IMR-90 (cell line): ENCODE results near the gene MAP7D1. TPM values are rescaled to one million over a fixed set of nuclear protein-coding genes. Genes with fewer than 3 reads are reported as not detected.

Experiments used
- ATAC-seq: fragments of 200-7000 bp; cut with Tn5 transposase; 2 replicates; pipeline ENCODE4 v1.9.1; 2020; ENCODE audit warnings: low read depth, mild to moderate bottlenecking, moderate library complexity
- Bru-seq: library from RNA; stranded (reverse); fragments of 400-500 nt; gene quantifications from one replicate; lab custom pipeline; 2021; lab: Mats Ljungman, UMichigan
- BruChase-seq, 2 experiments: library from RNA; stranded (reverse); fragments of 400-500 nt; gene quantifications; one replicate each; lab custom pipeline; 2021; lab: Mats Ljungman, UMichigan
- BruUV-seq: library from RNA; stranded (reverse); fragments of 400-500 nt; replicated peaks from 2 replicates; lab custom pipeline; 2021; lab: Mats Ljungman, UMichigan
- CTCF ChIA-PET: fragments of 300-600 bp; formaldehyde crosslinking; extraction: SDS; loops from one replicate; lab custom pipeline; 2021; ENCODE audit warnings: antibody characterized with exemption; lab: Yijun Ruan, JAX
- POLR2A ChIA-PET: fragments of 300-600 bp; sonication (Branson Sonifier 250); formaldehyde crosslinking; loops from one replicate; lab custom pipeline; 2022; ENCODE audit warnings: antibody characterized with exemption; ENCODE audit not compliant: unreplicated experiment; lab: Charles Lee
- DNase-seq: peaks from one replicate; pipeline ENCODE4 v3.0.0; 2013
- H2AFZ ChIP-seq: replicated peaks from 2 replicates; pipeline ENCODE3; 2013; ENCODE audit warnings: low read length, mild to moderate bottlenecking; ENCODE audit not compliant: poor library complexity
- H2AK5ac ChIP-seq: 2 replicates; pipeline ENCODE4 v1.6.1; 2013; ENCODE audit warnings: low read depth, low read length, inconsistent platforms
- H2AK9ac ChIP-seq: replicated peaks from 2 replicates; pipeline ENCODE3; 2013; ENCODE audit warnings: mild to moderate bottlenecking, low read depth, low read length, moderate library complexity; ENCODE audit not compliant: poor library complexity
- H2BK120ac ChIP-seq: 2 replicates; pipeline ENCODE4 v1.6.1; 2013; ENCODE audit warnings: low read depth, low read length, inconsistent platforms
- H2BK15ac ChIP-seq: 3 replicates; pipeline ENCODE4 v1.6.1; 2013; ENCODE audit warnings: low read depth, low read length, inconsistent platforms
- H2BK20ac ChIP-seq: 2 replicates; pipeline ENCODE4 v1.6.1; 2013; ENCODE audit warnings: low read depth, mild to moderate bottlenecking, inconsistent platforms, low read length, moderate library complexity
- H2BK5ac ChIP-seq: 2 replicates; pipeline ENCODE4 v1.6.1; 2013; ENCODE audit warnings: mild to moderate bottlenecking, low read depth, low read length, inconsistent platforms; ENCODE audit not compliant: poor library complexity, severe bottlenecking
- H3K14ac ChIP-seq: replicated peaks from 2 replicates; pipeline ENCODE4 v1.6.1; 2013; ENCODE audit warnings: low read depth, low read length, inconsistent platforms
- H3K18ac ChIP-seq: 2 replicates; pipeline ENCODE4 v1.6.1; 2013; ENCODE audit warnings: low read depth, low read length, control low read depth
- H3K23ac ChIP-seq: 2 replicates; pipeline ENCODE4 v1.6.1; 2013; ENCODE audit warnings: low read depth, low read length, inconsistent platforms
- H3K27ac ChIP-seq: 2 replicates; pipeline ENCODE4 v1.5.1; 2013; ENCODE audit warnings: mild to moderate bottlenecking, control low read depth, low read length; ENCODE audit not compliant: insufficient read depth
- H3K27me3 ChIP-seq: 2 replicates; pipeline ENCODE4 v1.6.1; 2013; ENCODE audit warnings: low read length; ENCODE audit not compliant: control insufficient read depth, insufficient read depth
- H3K36me3 ChIP-seq: 2 replicates; pipeline ENCODE4 v1.6.1; 2013; ENCODE audit warnings: low read length, mixed read lengths; ENCODE audit not compliant: control insufficient read depth, insufficient read depth
- H3K4ac ChIP-seq: 2 replicates; pipeline ENCODE4 v1.6.1; 2013; ENCODE audit warnings: low read depth, low read length, inconsistent platforms
- H3K4me1 ChIP-seq: 2 replicates; pipeline ENCODE4 v1.6.1; 2013; ENCODE audit warnings: low read length, mixed read lengths; ENCODE audit not compliant: control insufficient read depth, insufficient read depth
- H3K4me2 ChIP-seq: 2 replicates; pipeline ENCODE4 v1.6.1; 2013; ENCODE audit warnings: low read depth, mild to moderate bottlenecking, control low read depth, low read length, moderate library complexity
- H3K4me3 ChIP-seq: 2 replicates; pipeline ENCODE4 v1.5.1; 2013; ENCODE audit warnings: low read depth, mild to moderate bottlenecking, control low read depth, low read length, moderate library complexity; ENCODE audit not compliant: insufficient read depth
- H3K56ac ChIP-seq: 2 replicates; pipeline ENCODE4 v1.6.1; 2013; ENCODE audit warnings: low read length, inconsistent platforms; ENCODE audit not compliant: insufficient read depth; ENCODE audit errors: extremely low read depth
- H3K79me1 ChIP-seq, 2 experiments: 2 replicates each; pipeline ENCODE4 v1.6.1; 2013; ENCODE audit warnings: low read length in 2 of 2, inconsistent platforms in 1 of 2, low read depth in 1 of 2
- H3K9ac ChIP-seq: 2 replicates; pipeline ENCODE4 v1.6.1; 2013; ENCODE audit warnings: low read depth, low read length, control low read depth
- H3K9me1 ChIP-seq: 2 replicates; pipeline ENCODE4 v1.6.1; 2013; ENCODE audit warnings: low read length, inconsistent platforms; ENCODE audit not compliant: insufficient read depth
- H3K9me3 ChIP-seq: 2 replicates; pipeline ENCODE4 v1.6.1; 2013; ENCODE audit warnings: low read length; ENCODE audit not compliant: control insufficient read depth, insufficient read depth
- H4K20me1 ChIP-seq: 2 replicates; pipeline ENCODE4 v1.6.1; 2013; ENCODE audit warnings: low read length, inconsistent platforms; ENCODE audit not compliant: insufficient read depth
- H4K5ac ChIP-seq: 2 replicates; pipeline ENCODE4 v1.6.1; 2013; ENCODE audit warnings: mild to moderate bottlenecking, low read depth, low read length, control low read depth
- H4K8ac ChIP-seq, 2 experiments: 2 replicates each; pipeline ENCODE4 v1.6.1; 2013; ENCODE audit warnings: low read depth in 2 of 2, low read length in 2 of 2, control low read depth in 1 of 2, inconsistent platforms in 1 of 2
- H4K91ac ChIP-seq: 2 replicates; pipeline ENCODE4 v1.6.1; 2013; ENCODE audit warnings: low read depth, low read length, inconsistent platforms; ENCODE audit not compliant: insufficient read depth
- BHLHE40 ChIP-seq: fragments of 150-350 bp; IDR thresholded peaks from 2 replicates; pipeline ENCODE4 v1.6.1; 2016; ENCODE audit warnings: mild to moderate bottlenecking, low read depth, low read length
- CHD1 ChIP-seq: IDR thresholded peaks from 2 replicates; pipeline ENCODE4 v1.6.1; 2012; ENCODE audit warnings: low read depth, low read length, improper control_type of control experiment
- FOS ChIP-seq: fragments of 150-350 bp; IDR thresholded peaks from 2 replicates; pipeline ENCODE4 v1.6.1; 2016; ENCODE audit warnings: low read depth, low read length
- MAFK ChIP-seq: IDR thresholded peaks from 2 replicates; pipeline ENCODE4 v1.6.1; 2012; ENCODE audit warnings: low read depth, low read length, improper control_type of control experiment
- MAZ ChIP-seq: IDR thresholded peaks from 2 replicates; pipeline ENCODE4 v1.6.1; 2012; ENCODE audit warnings: low read depth, mild to moderate bottlenecking, low read length, improper control_type of control experiment, moderate library complexity, borderline replicate concordance
- NFE2L2 ChIP-seq: fragments of 150-350 bp; IDR thresholded peaks from 2 replicates; pipeline ENCODE4 v1.6.1; 2016; ENCODE audit warnings: low read depth, mild to moderate bottlenecking, low read length
- POLR2A ChIP-seq: IDR thresholded peaks from 2 replicates; pipeline ENCODE4 v1.6.1; 2012; ENCODE audit warnings: mild to moderate bottlenecking, low read depth, low read length
- WGBS, 2 experiments: methylation state at CpG; one replicate each; pipeline versions ENCODE4 v1.1.5 to v1.1.7; 2013; ENCODE audit warnings: missing lambda C conversion rate in 2 of 2; ENCODE audit not compliant: insufficient read length in 1 of 2; ENCODE audit errors: extremely low coverage in 2 of 2; 5-methylcytosine and 5-hydroxymethylcytosine counted together
- dilution Hi-C: fragments of 300-500 bp; cut with HindIII; formaldehyde crosslinking; loops from one replicate; pipeline ENCODE4 v1.14.3; 2018; ENCODE audit warnings: low sequenced_read_pairs; ENCODE audit not compliant: unreplicated experiment
- in situ Hi-C: fragments of 300-500 bp; cut with MboI; formaldehyde crosslinking; loops from 3 replicates; pipeline ENCODE4 v1.14.3; 2019; ENCODE audit warnings: low sequenced_read_pairs, inconsistent platforms, mixed read lengths
- intact Hi-C: fragments of 100-400 bp; cut with micrococcal nuclease; formaldehyde crosslinking; loops from 2 replicates; pipeline ENCODE4 v1.10.0; 2022
- long read RNA-seq: library from polyadenylated mRNA; unstranded; transcript quantifications from one replicate; pipeline ENCODE4 v2.0.0, GENCODE V29; 2021; ENCODE audit not compliant: unreplicated experiment
- polyA plus RNA-seq, 3 experiments: library from polyadenylated mRNA; depleted of rRNA; stranded (reverse); fragments of >200 nt; gene quantifications; 2 replicates each; pipeline ENCODE4 v1.2.3, GENCODE V29; 2012; ENCODE audit warnings: low replicate concordance in 1 of 3
- total RNA-seq: library from RNA; depleted of rRNA; stranded (reverse); fragments of >200 nt; gene quantifications from 2 replicates; pipeline ENCODE4 v1.2.3, GENCODE V29; 2012; rRNA removed

Gene MAP7D1
- total RNA-seq (30.8 and 32.3 TPM in 2 replicates), polyA plus RNA-seq (2012; rRNA removed) (81.9 and 83.2 TPM in 2 replicates), Bru-seq, nascent RNA (percentile 84 among the genes with signal in this experiment), BruChase-seq, experiment 1, labeled RNA remaining after a 6-hour chase (percentile 91 among the genes with signal in this experiment), BruChase-seq, experiment 2, labeled RNA remaining after a 2-hour chase (percentile 89 among the genes with signal in this experiment)
- 96.4 and 165 TPM in 2 replicates for polyA plus RNA-seq (2012; cell fraction: cytosol; rRNA removed)
- polyA plus RNA-seq (2012; cell fraction: nucleus; rRNA removed; ENCODE audit: low replicate concordance): 182 and 323 TPM in 2 replicates
- long read RNA-seq, partial matches to known transcripts: 33 of 74 reads
- long read RNA-seq, other reads (novel, unspliced or antisense): 32 of 74 reads

- H2AK5ac ChIP-seq: peak within 1 kb of the TSS; percentile 98
- peak within 1 kb of the TSS; percentile 54; the same call in 1 of the 2 replicates for H2BK20ac ChIP-seq
- peak within 1 kb of the TSS; percentile 89 for H3K18ac ChIP-seq
- peak within 1 kb of the TSS; percentile 90 for H2AFZ ChIP-seq
- peak within 1 kb of the TSS; percentile 100 for H2AK9ac ChIP-seq
- DNase-seq (peak; percentile 80), ATAC-seq (peak; percentile 84)
- peak within 1 kb of the TSS; percentile 94 for H4K91ac ChIP-seq
- intact Hi-C loops (loop anchor here (5.0 kb wide), 1 partner anchor 47 kb away; no protein-coding TSS in a partner anchor), in situ Hi-C loops (no loop called here), dilution Hi-C loops (no loop called here)
- BruUV-seq: no TSS peak
- peak within 1 kb of the TSS; percentile 97 for H3K23ac ChIP-seq
- peak within 1 kb of the TSS; percentile 85 for H2BK120ac ChIP-seq
- H4K5ac ChIP-seq: peak within 1 kb of the TSS; percentile 81
- 0% methylated on average over 46 of the region's 88 CpGs; no CpG with 5 or more reads in 1 of the 2 experiments for WGBS, 2 experiments
- H3K9ac ChIP-seq: peak within 1 kb of the TSS; percentile 99
- H3K9me3 ChIP-seq: no peaks in the 10 kb centered on the region
- peaks cover 12 to 53% of the 10 kb centered on the region in 2 experiments; a peak in 3 of 4 replicates for H3K79me1 ChIP-seq
- H3K27ac ChIP-seq: peak within 1 kb of the TSS; percentile 97
- peaks cover 28% of the 10 kb centered on the region for H3K9me1 ChIP-seq
- ChIA-PET POLR2A (no interaction called here), CTCF (interaction anchor here (2.3 kb wide), 1 partner anchor 32 kb away, joined by 10 read pairs; no protein-coding TSS in a partner anchor)
- peak within 1 kb of the TSS; percentile 98 for H3K4ac ChIP-seq
- H3K4me2 ChIP-seq: peak within 1 kb of the TSS; percentile 95
- H3K4me3 ChIP-seq: peak within 1 kb of the TSS; percentile 98
- peak within 1 kb of the TSS; percentile 99 for H2BK5ac ChIP-seq
- TF ChIP-seq MAZ: peak; percentile 72; the same call in 1 of the 2 replicates
- TF ChIP-seq POLR2A: peak; percentile 90
- peak; percentile 73 for TF ChIP-seq FOS
- no peak for TF ChIP-seq MAFK
- TF ChIP-seq BHLHE40: peak; percentile 91
- TF ChIP-seq NFE2L2: no peak
- peak; percentile 49; the same call in 1 of the 2 replicates for TF ChIP-seq CHD1
- peak within 1 kb of the TSS; percentile 85 to 89 for H4K8ac ChIP-seq
- peak within 1 kb of the TSS; percentile 95 for H3K56ac ChIP-seq
- H4K20me1 ChIP-seq: peaks cover 42% of the 10 kb centered on the region
- peaks cover 29% of the 10 kb centered on the region for H3K4me1 ChIP-seq
- H3K27me3 ChIP-seq: no peaks in the 10 kb centered on the region
- H3K14ac ChIP-seq: peak within 1 kb of the TSS; percentile 96
- peak within 1 kb of the TSS; percentile 86; the same call in 2 of the 3 replicates for H2BK15ac ChIP-seq
- peaks cover 12% of the 10 kb centered on the region for H3K36me3 ChIP-seq
These were observed at the start of gene MAP7D1 for GRCh38 chr1:36155408-36156328. Gene MAP7D1, plus strand, starts transcription at chr1:36156160. Its CDS starts 258 bp downstream, at chr1:36156418.
